Brain pericyte (primary cell): ENCODE measurements around the gene ABCG2.
"Not testable (repeated sequence)": the region's sequence is repeated elsewhere in the genome, so short reads cannot be mapped to it uniquely, and the experiment has no call there.

Experiments used
- DNase-seq: peaks from one replicate; pipeline ENCODE4 v3.0.0-alpha.2; 2012; ENCODE audit warnings: low read depth, low spot score

ABCG2 gene

DNA sequence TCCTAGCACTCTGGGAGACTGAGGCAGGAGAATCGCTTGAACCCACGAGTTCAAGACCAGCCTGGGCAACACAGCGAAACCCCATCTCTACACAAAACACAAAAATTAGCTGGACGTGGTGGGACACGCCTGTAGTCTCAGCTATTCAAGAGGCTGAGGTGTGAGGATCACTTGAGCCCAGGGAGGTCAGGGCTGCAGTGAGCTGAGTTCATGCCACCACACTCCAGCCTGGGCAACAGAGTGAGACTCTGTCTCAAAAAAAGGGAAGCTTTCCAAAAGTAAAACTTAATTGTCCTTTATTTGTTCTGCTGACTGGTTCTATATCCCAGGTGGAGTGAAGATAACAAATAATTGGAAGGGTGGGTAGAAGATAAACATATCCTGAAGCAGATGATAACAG lies 45.6 kb downstream of the ABCG2 start:
- no peak for DNase-seq

DNA sequence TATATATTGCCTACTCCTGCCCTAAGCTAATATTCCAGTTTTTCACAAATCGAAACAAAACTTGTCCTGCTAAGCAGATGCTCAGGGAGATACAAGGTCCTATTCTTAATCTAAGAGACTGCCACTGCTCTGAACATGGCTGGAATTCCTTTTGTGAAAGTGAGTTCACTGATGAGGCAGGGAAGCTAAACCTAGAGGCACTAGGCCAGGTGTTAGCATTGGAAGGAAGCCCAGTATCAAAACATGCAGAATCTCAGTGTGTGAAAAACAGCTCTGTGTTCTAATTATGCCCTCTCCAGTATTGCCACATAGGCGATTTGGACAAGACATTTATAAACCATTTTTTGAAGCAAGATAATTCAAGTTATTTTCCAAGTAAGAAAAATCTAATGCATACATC lies 47.6 kb downstream of the ABCG2 start:
- DNase-seq: no peak

DNA sequence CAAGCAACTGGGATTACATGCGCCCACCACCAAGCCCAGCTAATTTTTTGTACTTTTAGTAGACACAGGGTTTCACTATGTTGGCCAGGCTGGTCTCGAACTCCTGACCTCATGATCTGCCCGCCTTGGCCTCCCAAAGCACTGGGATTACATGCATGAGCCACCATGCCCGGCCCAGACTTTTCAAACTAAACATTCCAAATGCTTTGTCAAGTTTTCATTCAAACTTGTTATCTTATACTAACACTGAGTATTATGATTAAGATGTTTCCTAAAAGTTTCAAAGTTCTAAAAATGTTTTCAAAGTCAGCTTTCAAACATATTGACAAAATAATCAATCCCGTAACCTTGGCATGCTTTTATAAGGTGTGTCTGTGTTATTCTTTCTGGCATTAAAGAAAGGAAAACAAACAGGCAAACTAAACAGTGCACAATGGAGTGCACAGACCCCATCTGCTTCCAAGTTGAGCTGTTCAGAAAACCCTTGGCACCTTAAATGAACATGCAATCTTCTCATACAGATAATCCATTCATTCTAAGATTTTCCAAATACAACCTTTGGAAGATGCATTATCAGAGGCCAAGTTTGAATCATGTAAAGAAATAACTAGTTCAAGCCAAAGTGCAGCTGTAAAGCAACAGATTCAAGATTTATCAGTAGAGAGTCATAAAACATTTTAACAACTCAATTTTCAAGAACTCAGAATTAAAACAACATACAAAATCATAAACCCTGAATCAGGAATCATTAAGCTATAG lies 49.1 kb downstream of the ABCG2 start:
- no peak for DNase-seq

DNA sequence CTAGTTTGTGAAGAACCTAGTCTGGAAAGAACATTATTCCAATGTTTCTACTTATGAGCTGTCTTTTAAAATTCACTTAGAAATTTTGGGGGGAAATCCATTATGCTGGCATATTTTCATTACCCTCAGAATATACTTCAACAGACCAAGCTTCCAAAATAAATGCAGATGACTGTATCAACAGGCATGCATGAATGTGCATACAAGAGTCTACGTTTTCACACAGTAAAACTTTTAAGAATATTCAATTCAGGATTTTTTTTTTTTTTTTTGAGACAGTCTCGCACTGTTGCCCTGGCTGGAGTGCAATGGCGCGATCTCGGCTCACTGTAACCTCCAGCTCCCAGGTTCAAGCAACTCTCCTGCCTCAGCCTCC lies 49.7 kb downstream of the ABCG2 start:
- DNase-seq: no peak

DNA sequence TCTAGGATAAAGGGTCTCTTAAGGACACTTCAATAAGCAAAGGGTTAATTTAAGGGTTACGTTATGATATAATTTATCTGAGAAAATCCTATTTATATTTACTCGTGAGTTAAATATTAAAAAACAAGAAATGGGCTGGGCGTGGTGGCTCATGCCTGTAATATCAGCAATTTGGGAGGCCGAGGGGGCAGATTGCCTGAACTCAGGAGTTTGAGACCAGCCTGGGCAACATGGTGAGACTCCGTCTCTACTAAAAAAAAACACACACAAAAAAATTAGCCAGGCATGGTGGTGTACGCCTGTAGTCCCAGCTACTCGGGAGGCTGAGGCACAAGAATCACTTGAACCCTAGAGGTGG lies 50.4 kb downstream of the ABCG2 start:
- DNase-seq: not testable (repeated sequence)

DNA sequence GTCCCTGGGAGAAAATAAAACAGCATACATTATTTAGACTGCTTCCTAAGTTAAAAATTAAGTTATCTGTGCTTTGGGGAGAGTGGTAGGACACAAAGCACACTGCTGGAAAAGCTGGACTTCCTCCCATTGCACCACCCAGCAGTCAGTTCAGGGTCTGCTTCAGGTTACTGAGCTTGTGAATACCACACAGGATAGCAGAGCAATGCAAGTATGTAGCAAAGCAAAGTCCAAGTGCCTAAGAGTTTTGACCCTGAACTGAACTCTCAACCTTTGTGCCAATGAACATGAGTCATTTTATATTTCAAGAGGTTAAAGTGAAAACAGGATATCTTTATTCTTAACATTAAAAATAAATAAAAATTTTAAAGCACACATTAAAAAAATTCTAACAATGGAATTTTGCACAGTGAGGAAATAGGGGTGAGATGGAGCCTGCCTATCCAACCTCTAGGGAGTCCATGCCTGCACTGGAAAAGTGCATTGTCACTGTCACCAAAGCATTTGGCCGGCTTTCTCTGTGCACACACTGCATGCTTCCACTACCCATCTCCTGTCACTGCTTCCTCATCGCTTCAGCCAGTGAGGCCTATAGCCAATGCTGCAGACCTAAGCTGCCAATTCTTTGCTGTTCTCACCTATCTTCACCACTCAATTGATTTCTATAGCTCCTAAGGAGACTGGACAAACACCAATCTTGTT lies 50.9 kb downstream of the ABCG2 start:
- DNase-seq: no peak

DNA sequence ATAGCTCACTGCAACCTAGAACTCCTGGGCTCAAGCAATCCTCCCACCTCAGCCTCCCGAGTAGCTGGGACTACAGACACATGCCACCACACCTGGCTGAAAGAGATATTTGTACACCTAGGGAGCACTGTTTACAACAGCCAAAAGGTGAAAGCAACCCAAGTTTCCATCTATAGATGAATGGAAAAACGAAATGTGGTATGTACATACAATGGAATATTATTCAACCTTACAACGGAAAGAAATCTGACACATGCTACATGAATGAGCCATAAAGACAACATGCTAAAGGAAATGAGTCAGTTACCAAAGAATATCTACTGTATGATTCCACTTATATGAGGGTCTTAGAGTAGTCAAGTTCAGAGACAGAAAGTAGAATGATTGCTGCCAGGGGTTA lies 52.2 kb downstream of the ABCG2 start:
- no peak for DNase-seq

DNA sequence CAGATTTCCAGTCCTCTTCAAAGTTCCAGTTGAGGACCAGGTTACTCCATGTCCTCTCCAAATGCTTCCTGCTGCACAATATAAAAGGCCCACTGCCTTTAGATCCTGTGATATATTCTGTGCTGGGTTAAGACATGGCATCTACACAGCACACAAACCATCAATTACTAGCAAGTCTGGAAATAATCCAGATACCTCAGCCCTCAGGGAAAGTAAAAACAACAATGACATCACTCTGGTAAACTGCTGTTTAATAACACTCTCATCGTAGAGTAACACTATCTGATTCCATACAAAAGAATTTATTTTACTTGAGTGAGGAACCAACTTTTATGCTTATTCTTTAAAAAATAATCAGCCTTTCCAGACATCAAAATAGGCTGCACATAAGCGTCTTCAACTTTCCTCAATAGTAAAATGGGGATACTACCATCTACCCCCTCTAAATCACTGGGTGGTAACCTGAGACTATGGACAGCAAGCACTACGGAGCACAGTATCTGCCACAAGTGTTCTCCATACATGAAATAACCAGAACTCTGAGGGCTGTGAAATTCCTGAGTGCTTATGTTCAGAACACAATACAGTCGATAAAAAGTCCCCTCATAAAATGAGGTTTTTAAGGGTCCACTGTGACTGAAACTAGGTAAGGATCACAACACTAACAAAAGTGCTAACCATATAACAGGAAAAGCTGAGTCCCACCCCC lies 53.4 kb downstream of the ABCG2 start:
- peak; percentile 33 for DNase-seq

DNA sequence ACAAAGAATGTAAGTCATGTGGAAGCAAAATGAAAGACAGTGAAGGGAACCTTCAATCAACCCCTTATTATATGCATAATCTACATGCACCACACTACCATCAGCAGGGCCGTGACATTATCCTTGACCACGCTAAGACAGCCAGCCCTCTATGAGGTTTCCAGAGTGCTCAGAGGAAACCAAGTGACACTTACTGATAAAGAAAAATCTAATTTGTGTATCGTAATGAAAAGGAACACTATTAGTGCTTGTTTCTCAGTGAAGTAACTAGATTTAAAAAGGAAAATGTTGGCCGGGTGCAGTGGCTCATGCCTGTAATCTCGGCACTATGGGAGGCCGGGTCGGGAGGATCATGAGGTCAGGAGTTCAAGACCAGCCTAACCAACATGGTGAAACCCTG lies 56.4 kb downstream of the ABCG2 start:
- no peak for DNase-seq

DNA sequence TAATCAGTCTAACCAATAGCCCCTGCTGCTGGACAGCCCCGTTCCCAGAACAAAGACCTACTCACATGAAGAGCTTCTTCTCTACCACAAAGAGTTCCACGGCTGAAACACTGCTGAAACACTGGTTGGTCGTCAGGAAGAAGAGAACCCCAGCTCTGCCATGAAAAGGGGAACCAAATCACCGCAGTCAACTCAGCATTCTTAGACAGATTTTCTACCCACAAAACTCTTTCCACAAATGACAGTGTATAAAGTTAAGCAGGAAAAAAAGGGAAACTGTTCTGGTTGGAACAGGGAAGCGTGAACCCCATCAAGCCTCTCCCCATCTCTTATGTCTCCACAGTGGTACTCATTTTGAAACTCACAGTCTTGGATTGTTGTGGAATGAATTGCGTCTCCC lies 57.3 kb downstream of the ABCG2 start:
- DNase-seq: no peak

DNA sequence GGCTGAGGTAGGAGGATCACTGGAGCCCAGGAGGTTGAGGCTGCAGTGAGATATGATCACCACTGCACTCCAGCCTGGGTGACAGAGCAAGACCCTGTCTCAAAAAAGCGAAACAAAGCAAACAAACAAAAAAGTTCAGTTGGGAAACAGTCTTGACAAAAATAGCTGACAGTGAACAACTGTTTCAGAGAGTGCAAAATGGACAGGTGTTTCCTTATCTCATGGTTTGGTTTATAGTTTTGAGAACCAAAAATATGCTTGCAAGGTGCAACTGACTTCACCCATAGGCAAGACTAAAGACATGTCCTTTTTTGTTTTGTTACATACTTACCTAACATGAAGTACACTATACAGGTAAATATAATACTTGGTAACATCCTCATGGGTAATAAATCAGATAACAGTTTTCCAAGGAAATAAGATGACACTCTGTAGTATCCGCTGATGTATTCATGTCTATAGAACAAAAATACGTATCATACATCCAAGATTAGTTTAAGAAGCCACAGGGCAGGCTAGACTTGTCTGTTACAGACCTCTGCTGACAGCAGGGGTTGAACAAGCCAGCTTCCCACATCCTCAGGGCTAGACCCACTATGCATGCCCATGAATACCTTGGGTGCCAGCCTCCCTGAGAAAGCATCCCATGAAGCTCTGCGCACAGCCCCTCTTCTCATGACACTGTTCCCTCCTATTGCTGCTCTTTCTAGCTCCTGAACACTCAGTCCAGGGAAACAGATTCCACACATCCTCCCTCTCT lies 59.3 kb downstream of the ABCG2 start:
- no peak for DNase-seq

DNA sequence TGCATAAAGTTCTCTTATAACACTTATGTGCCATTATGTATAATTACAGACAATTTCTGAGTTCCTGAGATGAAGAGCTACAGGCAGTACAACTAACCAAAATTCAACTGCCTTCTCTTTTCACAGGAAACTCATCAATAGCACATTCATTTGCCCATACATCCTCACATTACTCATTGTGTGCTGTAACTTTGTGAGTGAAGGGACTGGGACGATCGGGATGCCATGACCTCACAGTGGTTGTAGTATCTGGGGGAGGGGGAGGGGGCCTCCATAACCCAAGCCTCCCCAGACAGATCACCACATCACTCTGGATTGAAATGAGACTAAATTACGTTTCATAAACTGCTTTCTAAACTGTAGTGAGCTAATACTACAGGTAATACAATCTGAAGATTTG lies 60.7 kb downstream of the ABCG2 start:
- no peak for DNase-seq

DNA sequence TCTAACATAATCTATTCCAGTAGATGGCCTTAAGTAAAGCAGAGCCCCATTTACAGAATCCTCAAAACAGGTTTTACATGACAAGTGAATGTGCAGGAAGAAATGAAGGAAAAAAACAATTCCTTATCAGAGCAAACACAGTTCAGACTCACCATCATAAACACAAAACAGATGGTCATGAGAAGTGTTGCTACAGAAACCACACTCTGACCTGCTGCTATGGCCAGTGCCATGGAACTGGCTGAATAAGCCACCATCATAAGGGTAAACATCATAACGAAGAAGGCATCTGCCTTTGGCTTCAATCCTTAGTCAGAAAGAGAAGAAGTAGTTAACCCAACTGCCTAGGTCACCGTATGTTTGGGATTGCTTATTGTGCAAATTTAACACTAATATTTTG lies 61.1 kb downstream of the ABCG2 start:
- DNase-seq: no peak

DNA sequence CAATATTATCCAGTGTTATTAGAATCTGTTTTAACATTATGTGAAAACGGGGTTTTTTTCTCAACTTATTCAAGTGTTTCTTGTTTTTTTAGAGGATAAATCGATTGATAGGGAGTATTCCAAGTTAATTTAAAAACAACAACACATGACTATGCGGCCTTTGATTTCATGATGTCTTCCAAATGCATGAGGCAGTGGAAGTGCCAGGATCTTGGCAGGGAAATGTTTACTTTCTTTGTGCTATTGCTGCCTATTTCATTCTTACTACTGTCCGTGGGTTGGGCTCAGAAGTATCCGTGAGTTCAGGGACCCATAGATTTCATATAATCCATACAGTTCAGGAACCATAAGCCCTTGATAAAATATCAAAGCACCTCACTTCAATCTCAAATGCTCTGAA lies 64.6 kb downstream of the ABCG2 start:
- no peak for DNase-seq

DNA sequence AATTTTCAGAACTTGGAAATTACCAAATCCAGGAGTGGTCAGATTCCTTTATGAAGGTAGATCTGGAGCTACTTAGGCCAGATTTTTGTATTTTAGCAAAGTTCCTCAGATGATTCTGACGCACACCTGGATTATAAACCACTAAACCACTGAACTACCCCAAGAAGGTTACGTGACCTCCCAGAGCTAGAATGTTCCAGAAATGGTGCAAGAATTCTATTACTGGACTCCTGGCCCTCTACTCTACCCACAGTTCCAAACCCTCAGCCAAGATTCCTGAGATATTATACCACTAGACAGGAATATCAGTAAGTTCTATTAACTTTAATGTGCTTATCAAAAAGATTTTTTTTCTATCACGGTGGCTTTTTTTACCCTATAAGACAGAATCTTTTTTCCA lies 67.1 kb downstream of the ABCG2 start:
- DNase-seq: no peak

DNA sequence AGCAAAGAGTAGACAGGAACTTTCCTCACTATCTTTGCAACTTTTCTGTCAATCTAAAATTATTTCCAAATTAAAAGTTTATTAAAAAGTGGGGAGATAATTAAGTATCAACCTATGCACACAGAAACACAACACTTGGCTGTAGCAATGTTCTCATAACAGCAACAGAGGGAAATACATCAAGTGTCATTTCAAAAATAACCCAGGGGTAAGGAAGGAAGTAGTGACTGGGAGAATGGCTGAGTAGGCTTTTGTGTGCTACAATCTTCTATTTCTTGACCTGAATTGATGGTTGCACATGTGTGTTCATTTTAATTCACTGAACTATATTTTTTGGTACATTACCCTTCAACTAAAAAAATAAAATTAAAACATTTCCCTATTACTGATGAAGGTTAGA lies 67.5 kb downstream of the ABCG2 start:
- no peak for DNase-seq

DNA sequence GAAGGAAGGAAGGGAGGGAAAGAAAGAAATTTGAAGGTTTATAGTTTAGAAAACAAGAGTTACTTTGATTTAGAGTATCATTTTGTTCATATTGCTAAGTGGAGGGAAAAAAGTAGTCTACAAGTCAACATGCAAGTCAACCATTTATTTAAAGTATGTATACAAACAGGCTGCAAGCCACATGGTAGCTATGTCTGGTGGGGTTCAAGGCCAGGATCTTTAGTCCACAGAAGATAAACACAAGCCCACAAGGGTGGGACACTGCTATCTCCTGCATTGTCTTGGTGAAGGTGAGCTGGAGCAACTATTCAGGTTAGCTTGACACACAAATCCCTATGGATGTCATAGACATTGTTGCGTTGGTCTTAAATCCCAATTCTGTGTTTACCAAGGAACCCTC lies 71.4 kb downstream of the ABCG2 start:
- no peak for DNase-seq

DNA sequence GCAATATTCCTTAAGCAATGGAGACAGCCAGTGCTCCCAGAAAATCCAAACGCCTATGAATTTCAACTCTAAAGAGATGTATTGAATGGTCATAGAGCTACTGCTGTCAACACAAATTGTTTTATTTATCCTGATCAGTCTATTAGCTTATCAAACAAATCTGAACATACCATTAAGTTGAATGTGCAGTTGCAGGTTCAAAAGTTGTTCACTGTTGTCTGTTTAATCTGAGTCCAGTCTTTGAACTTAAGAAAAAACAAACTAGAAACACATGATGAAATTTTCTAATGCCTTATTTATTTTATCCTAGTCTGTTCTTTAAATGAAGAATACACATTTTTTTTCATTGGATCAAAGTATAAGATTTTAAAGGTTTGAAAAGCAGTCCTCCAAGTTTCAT lies 77.8 kb downstream of the ABCG2 start:
- DNase-seq: no peak

DNA sequence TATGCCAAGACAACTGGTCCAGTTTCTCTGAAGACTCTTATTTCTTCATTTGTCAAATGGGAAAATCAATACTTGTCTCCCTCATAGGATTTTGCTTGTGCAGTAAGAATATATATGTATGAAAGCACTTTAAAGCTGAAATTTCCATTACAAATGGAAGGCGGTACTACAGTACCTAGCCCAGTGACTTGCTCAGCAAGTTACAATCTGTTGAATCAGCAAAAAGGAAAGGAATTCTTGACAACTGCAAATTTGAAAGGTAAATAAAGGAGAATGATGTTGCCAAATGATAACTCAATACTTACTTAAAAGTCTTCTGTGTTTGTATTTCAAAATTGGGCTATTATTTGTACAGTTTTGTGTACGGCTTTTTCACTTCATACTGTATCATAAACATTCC lies 79.9 kb downstream of the ABCG2 start:
- no peak for DNase-seq

DNA sequence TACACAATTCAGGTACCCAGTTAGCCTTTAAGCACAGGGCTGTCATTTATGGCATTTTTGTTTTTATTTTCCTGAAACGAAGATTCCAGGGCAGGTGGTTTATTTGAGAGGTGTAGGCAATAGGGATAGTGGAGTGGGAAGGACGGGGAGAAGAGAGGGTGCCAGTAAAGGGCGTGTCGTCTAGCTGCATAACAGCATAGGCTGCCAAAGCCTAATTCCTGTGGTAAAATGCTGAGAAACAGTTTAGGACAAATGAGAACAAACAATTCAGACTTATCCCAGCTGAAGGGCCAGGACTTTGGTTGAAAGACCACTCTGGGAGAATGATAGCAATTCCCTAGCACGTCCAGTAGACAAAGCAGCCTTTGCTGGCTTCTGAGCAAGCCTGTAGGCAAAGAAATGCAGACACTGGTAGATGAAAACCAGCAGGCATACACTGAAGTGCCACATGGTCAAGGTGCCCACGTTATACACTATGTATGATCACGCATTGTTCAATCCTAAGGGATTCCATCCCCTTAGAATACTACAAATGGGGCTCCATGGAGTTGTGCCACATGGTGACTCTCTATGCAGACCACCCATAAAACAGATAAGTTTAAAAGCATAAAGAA lies 80.4 kb downstream of the ABCG2 start:
- DNase-seq: no peak

DNA sequence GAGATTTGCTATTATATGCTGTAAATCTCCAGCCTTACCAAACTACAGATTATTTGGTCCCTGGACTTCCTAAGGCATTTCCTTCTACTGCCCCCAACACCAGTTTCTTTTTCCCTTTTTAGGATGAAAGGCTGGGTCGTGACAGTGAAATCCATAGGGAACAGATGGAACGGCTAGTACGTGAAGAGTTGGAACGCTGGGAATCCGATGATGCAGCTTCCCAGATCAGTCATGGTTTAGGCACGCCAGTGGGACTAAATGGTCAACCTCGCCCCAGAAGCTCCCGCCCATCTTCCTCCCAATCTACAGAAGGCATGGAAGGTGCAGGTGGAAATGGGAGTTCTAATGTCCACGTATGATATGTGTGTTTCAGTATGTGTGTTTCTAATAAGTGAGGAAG lies 83.1 kb downstream of the ABCG2 start:
- DNase-seq: no peak

DNA sequence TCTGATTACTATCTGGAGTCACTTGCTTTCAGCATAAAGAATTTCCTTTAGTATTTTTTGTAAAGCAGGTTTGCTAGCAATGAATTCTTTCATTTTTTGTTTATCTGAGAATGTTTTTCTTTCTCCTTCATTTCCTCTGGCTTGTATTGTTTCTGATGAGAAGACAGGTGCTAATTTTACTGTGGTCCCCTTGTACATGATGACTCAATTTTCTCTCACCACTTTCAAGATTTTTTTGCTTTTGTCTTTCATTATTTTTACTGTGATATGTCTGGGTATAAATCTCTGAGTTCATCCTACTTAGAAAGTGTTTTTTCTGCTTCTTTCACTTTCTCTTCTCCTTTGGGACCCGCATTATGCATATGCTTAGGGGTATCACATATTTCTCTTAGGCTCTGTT lies 88.4 kb downstream of the ABCG2 start:
- DNase-seq: no peak
